GM23338 (cell line): ENCODE results near the gene PALLD. TPM values are rescaled to one million over a fixed set of nuclear protein-coding genes. Genes with fewer than 3 reads are reported as not detected.

ENCODE experiments used
- ATAC-seq: fragments of 200-7000 bp; cut with Tn5 transposase; 3 replicates; pipeline ENCODE4 v1.9.1; 2020
- DNase-seq: peaks from one replicate; pipeline ENCODE4 v3.0.0-alpha.2; 2015; ENCODE audit warnings: low spot score
- H2AFZ ChIP-seq: fragments of 200-600 bp; sonication (generic); 2 replicates; pipeline ENCODE4 v1.8.0; 2016; ENCODE audit warnings: antibody characterized with exemption, mild to moderate bottlenecking, moderate library complexity
- H3F3A ChIP-seq: fragments of 200-600 bp; sonication (generic); replicated peaks from 2 replicates; pipeline ENCODE4 v1.8.0; 2017; ENCODE audit warnings: antibody characterized with exemption, mixed run types, low read depth
- H3K27ac ChIP-seq: fragments of 200-600 bp; sonication (generic); 2 replicates; pipeline ENCODE4 v1.6.1; 2016; ENCODE audit warnings: low read depth
- H3K27me3 ChIP-seq: fragments of 200-600 bp; sonication (generic); 2 replicates; pipeline ENCODE4 v1.8.0; 2016; ENCODE audit warnings: mild to moderate bottlenecking, mixed run types, moderate library complexity; ENCODE audit not compliant: insufficient read depth
- H3K36me3 ChIP-seq: fragments of 200-600 bp; sonication (generic); 2 replicates; pipeline ENCODE4 v1.8.0; 2016; ENCODE audit warnings: mild to moderate bottlenecking; ENCODE audit not compliant: insufficient read depth
- H3K4me1 ChIP-seq: fragments of 200-600 bp; sonication (generic); 2 replicates; pipeline ENCODE4 v1.8.0; 2016; ENCODE audit warnings: mild to moderate bottlenecking, moderate library complexity; ENCODE audit not compliant: insufficient read depth
- H3K4me2 ChIP-seq: fragments of 200-600 bp; sonication (generic); 2 replicates; pipeline ENCODE4 v1.7.1; 2017; ENCODE audit warnings: mixed run types
- H3K4me3 ChIP-seq: fragments of 200-600 bp; sonication (generic); 2 replicates; pipeline ENCODE4 v1.6.1; 2016; ENCODE audit warnings: mixed run types
- H3K79me2 ChIP-seq: fragments of 200-600 bp; sonication (generic); replicated peaks from 2 replicates; pipeline ENCODE4 v1.8.0; 2017; ENCODE audit warnings: mild to moderate bottlenecking; ENCODE audit not compliant: insufficient read depth
- H3K9me2 ChIP-seq: fragments of 200-600 bp; sonication (generic); 2 replicates; pipeline ENCODE4 v1.8.0; 2017; ENCODE audit not compliant: insufficient read depth
- H4K20me1 ChIP-seq: fragments of 200-600 bp; sonication (generic); replicated peaks from 2 replicates; pipeline ENCODE4 v1.8.0; 2017; ENCODE audit warnings: mild to moderate bottlenecking; ENCODE audit not compliant: insufficient read depth
- H3K27ac Mint-ChIP-seq: 2 replicates; pipeline ENCODE4 v1.8.0; 2020; ENCODE audit warnings: inconsistent platforms, mild to moderate bottlenecking, moderate library complexity, mixed read lengths
- H3K27me3 Mint-ChIP-seq: 3 replicates; pipeline ENCODE4 v1.8.0; 2022; ENCODE audit warnings: low read depth, mild to moderate bottlenecking, moderate library complexity, mixed read lengths, inconsistent platforms; ENCODE audit not compliant: insufficient read depth, poor library complexity
- H3K36me3 Mint-ChIP-seq: 3 replicates; pipeline ENCODE4 v1.8.0; 2021; ENCODE audit warnings: low read depth, mild to moderate bottlenecking, inconsistent platforms, moderate library complexity, mixed read lengths
- H3K4me1 Mint-ChIP-seq: 3 replicates; pipeline ENCODE4 v1.8.0; 2020; ENCODE audit warnings: mild to moderate bottlenecking, inconsistent platforms, mixed read lengths
- H3K4me3 Mint-ChIP-seq: 3 replicates; pipeline ENCODE4 v1.8.0; 2021; ENCODE audit warnings: moderate library complexity, mild to moderate bottlenecking, inconsistent platforms, mixed read lengths
- H3K9me3 Mint-ChIP-seq: 3 replicates; pipeline ENCODE4 v1.8.0; 2020; ENCODE audit warnings: moderate library complexity, mild to moderate bottlenecking, inconsistent platforms, mixed read lengths
- CREB1 ChIP-seq: fragments of 250-450 bp; sonication (Bioruptor Pico); IDR thresholded peaks from 2 replicates; pipeline ENCODE4 v1.5.0; 2020; ENCODE audit warnings: low read depth, mild to moderate bottlenecking, moderate library complexity
- CTCF ChIP-seq, 2 experiments: fragments of 200-600 bp in 1 of 2; sonication (generic) in 1 of 2; conservative IDR thresholded peaks; 2 replicates each; pipeline versions ENCODE4 v1.5.1 to v1.6.1; 2016 to 2017; ENCODE audit warnings: antibody characterized with exemption in 2 of 2, low read depth in 2 of 2, mild to moderate bottlenecking in 2 of 2, moderate library complexity in 1 of 2
- ETS1 ChIP-seq: IDR thresholded peaks from 2 replicates; pipeline ENCODE4 v1.6.1; 2016; ENCODE audit warnings: antibody characterized with exemption
- EZH2 ChIP-seq: fragments of 200-600 bp; sonication (generic); IDR thresholded peaks from one replicate; pipeline ENCODE4 v1.8.0; 2017; ENCODE audit warnings: antibody characterized with exemption, mild to moderate bottlenecking, low read depth; ENCODE audit not compliant: unreplicated experiment
- EZH2phosphoT487 ChIP-seq: fragments of 200-600 bp; sonication (generic); IDR thresholded peaks from one replicate; pipeline ENCODE4 v1.8.1; 2018; ENCODE audit warnings: antibody characterized with exemption; ENCODE audit not compliant: unreplicated experiment
- JUNB ChIP-seq: IDR thresholded peaks from one replicate; pipeline ENCODE4 v1.6.1; 2016; ENCODE audit warnings: antibody characterized with exemption; ENCODE audit not compliant: unreplicated experiment
- NANOG ChIP-seq: IDR thresholded peaks from 2 replicates; pipeline ENCODE4 v1.6.1; 2016; ENCODE audit warnings: antibody characterized with exemption, borderline replicate concordance
- POLR2AphosphoS5 ChIP-seq: IDR thresholded peaks from 2 replicates; pipeline ENCODE4 v1.6.1; 2016; ENCODE audit warnings: antibody characterized with exemption, low read depth
- REST ChIP-seq: IDR thresholded peaks from one replicate; pipeline ENCODE4 v1.6.1; 2018; ENCODE audit warnings: antibody characterized with exemption; ENCODE audit not compliant: unreplicated experiment
- STAT1 ChIP-seq: IDR thresholded peaks from one replicate; pipeline ENCODE4 v1.6.1; 2016; ENCODE audit warnings: antibody characterized with exemption; ENCODE audit not compliant: unreplicated experiment
- ZNF114 ChIP-seq: fragments of 250-450 bp; sonication (Bioruptor Pico); IDR thresholded peaks from 2 replicates; pipeline ENCODE4 v1.5.0; 2020; ENCODE audit warnings: mild to moderate bottlenecking, moderate library complexity
- ZNF331 ChIP-seq: fragments of 250-450 bp; sonication (Bioruptor Pico); IDR thresholded peaks from 2 replicates; pipeline ENCODE4 v1.5.0; 2020; ENCODE audit warnings: low read depth, mild to moderate bottlenecking, moderate library complexity
- ZNF462 ChIP-seq: fragments of 250-450 bp; sonication (Bioruptor Pico); IDR thresholded peaks from 2 replicates; pipeline ENCODE4 v1.5.0; 2020; ENCODE audit warnings: mild to moderate bottlenecking, moderate library complexity
- polyA plus RNA-seq: library from polyadenylated mRNA; unstranded; fragments of >200 nt; fragmentation: Nextera tagmentation; extraction: Ambion mirVana; gene quantifications from 2 replicates; pipeline ENCODE4 v1.2.1, GENCODE V29; 2016
- total RNA-seq: library from RNA; depleted of rRNA; stranded (reverse); fragments of >200 nt; shearing (Covaris generic); gene quantifications from 2 replicates; pipeline ENCODE4 v1.2.3, GENCODE V29; 2014

The PALLD gene
- total and polyA plus RNA-seq, 2 experiments from 2014 or later = 13.1 to 30.2 TPM

GRCh38 chr4:168656946-168657473, 160.2 kb downstream of the PALLD start:
- Histone ChIP-seq H3K4me2 (no peak overlapping the region), H3K9me2 (no peaks in the 10 kb centered on the region), H3K4me3 (no peak overlapping the region), H4K20me1 (no peaks in the 10 kb centered on the region), H3K27me3 (no peaks in the 10 kb centered on the region), H3K79me2 (no peaks in the 10 kb centered on the region), H3F3A (no peaks in the 10 kb centered on the region), H3K27ac (no peak overlapping the region), H2AFZ (no peak overlapping the region), H3K4me1 (peaks cover 30% of the 10 kb centered on the region), H3K36me3 (no peaks in the 10 kb centered on the region)
- H3K9me3 Mint-ChIP-seq = no peaks in the 10 kb centered on the region
- H3K36me3 Mint-ChIP-seq = no peaks in the 10 kb centered on the region
- no peak overlapping the region for H3K4me3 Mint-ChIP-seq
- TF ChIP-seq ZNF114 (CRISPR knock-in tag) = no peak
- no peak for TF ChIP-seq CTCF (conservative IDR thresholded peaks at IDR 0.05; ENCODE audit: low read depth in 2 of 2)
- TF ChIP-seq ZNF462 = no peak
- no peak for TF ChIP-seq ETS1
- TF ChIP-seq REST = no peak
- no peak for TF ChIP-seq NANOG
- no peak for TF ChIP-seq STAT1
- no peak for TF ChIP-seq POLR2AphosphoS5
- TF ChIP-seq ZNF331 (CRISPR knock-in tag) = no peak
- TF ChIP-seq EZH2 = no peak
- no peak for TF ChIP-seq EZH2phosphoT487
- no peak for TF ChIP-seq CREB1 (CRISPR knock-in tag)
- TF ChIP-seq JUNB = no peak
- DNase-seq (no peak), ATAC-seq (no peak)
- H3K4me1 Mint-ChIP-seq = peaks cover 24% of the 10 kb centered on the region
- H3K27ac Mint-ChIP-seq = no peak overlapping the region
- no peaks in the 10 kb centered on the region for H3K27me3 Mint-ChIP-seq
